ENCODE measurements around the gene TTBK1.

GRCh38 chr6:43271944-43272343 lies 28.7 kb downstream of the TTBK1 start:
- no peak for TF ChIP-seq CTCF (IDR thresholded peaks at IDR 0.05 in 8 of 11, conservative IDR thresholded peaks at IDR 0.05 in 3 of 11)
- no peak for TF ChIP-seq POLR2A (IDR thresholded peaks at IDR 0.05)
